ENCODE results near the gene ZRANB3. TPM values are rescaled to one million over a fixed set of nuclear protein-coding genes. Genes with fewer than 3 reads are reported as not detected.

ZRANB3 gene
- total and polyA plus RNA-seq, 2 of the 13 experiments (the other 11 are each of a cell fraction or from before 2014, with no cell fraction given): 5.8 to 25.2 TPM

DNA sequence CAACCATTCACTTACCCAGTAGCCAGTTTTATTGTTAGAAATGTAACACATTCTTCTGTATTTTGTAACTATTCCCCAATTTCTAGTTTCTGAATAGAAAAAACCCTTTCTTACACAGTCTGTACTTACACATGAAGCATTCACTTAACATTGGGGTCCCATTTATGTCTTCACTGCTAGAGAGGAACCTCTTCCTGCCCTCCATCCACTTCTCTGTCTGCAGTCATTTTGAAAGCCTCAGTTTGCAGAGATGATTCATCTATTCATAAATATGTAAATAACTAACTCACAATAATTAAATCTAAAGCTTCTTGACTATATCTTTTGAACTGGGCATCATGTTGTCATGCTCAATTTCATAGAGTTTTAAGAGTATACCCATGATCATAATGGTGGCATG, 55.9 kb downstream of the ZRANB3 start (continued):
- TF ChIP-seq, protein P1, sequence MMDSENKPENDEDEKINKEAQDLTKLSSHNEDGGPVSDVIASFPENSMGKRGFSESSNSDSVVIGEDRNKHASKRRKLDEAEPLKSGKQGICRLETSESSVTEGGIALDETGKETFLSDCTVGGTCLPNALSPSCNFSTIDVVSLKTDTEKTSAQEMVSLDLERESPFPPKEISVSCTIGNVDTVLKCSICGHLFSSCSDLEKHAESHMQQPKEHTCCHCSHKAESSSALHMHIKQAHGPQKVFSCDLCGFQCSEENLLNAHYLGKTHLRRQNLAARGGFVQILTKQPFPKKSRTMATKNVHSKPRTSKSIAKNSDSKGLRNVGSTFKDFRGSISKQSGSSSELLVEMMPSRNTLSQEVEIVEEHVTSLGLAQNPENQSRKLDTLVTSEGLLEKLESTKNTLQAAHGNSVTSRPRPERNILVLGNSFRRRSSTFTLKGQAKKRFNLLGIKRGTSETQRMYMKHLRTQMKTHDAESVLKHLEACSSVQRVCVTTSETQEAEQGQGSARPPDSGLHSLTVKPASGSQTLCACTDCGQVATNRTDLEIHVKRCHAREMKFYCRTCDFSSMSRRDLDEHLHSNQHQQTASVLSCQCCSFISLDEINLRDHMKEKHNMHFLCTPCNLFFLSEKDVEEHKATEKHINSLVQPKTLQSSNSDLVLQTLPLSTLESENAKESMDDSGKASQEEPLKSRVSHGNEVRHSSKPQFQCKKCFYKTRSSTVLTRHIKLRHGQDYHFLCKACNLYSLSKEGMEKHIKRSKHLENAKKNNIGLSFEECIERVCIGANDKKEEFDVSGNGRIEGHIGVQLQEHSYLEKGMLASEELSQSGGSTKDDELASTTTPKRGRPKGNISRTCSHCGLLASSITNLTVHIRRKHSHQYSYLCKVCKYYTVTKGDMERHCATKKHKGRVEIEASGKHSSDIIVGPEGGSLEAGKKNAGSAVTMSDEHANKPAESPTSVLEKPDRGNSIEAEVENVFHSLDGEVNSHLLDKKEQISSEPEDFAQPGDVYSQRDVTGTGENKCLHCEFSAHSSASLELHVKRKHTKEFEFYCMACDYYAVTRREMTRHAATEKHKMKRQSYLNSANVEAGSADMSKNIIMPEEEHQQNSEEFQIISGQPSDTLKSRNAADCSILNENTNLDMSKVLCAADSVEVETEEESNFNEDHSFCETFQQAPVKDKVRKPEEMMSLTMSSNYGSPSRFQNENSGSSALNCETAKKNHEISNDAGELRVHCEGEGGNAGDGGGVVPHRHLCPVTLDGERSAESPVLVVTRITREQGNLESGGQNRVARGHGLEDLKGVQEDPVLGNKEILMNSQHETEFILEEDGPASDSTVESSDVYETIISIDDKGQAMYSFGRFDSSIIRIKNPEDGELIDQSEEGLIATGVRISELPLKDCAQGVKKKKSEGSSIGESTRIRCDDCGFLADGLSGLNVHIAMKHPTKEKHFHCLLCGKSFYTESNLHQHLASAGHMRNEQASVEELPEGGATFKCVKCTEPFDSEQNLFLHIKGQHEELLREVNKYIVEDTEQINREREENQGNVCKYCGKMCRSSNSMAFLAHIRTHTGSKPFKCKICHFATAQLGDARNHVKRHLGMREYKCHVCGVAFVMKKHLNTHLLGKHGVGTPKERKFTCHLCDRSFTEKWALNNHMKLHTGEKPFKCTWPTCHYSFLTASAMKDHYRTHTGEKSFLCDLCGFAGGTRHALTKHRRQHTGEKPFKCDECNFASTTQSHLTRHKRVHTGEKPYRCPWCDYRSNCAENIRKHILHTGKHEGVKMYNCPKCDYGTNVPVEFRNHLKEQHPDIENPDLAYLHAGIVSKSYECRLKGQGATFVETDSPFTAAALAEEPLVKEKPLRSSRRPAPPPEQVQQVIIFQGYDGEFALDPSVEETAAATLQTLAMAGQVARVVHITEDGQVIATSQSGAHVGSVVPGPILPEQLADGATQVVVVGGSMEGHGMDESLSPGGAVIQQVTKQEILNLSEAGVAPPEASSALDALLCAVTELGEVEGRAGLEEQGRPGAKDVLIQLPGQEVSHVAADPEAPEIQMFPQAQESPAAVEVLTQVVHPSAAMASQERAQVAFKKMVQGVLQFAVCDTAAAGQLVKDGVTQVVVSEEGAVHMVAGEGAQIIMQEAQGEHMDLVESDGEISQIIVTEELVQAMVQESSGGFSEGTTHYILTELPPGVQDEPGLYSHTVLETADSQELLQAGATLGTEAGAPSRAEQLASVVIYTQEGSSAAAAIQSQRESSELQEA (CRISPR knock-in tag; IDR thresholded peaks at IDR 0.05; ENCODE audit: not compliant biosample characterization): no peak
- TF ChIP-seq PRPF4 (IDR thresholded peaks at IDR 0.05; ENCODE audit: low read depth, low read length, poor library complexity, severe bottlenecking) (no peak), CBFB (CRISPR knock-in tag; IDR thresholded peaks at IDR 0.05) (no peak), ZNF7 (CRISPR knock-in tag; IDR thresholded peaks at IDR 0.05) (no peak), RAD51 (IDR thresholded peaks at IDR 0.05; ENCODE audit: borderline replicate concordance) (no peak), CHD4 (IDR thresholded peaks at IDR 0.05; ENCODE audit: borderline replicate concordance, low read length) (no peak), ZNF207 (IDR thresholded peaks at IDR 0.05; ENCODE audit: borderline replicate concordance) (no peak), LCORL (IDR thresholded peaks at IDR 0.05) (no peak), LCORL (CRISPR knock-in tag; IDR thresholded peaks at IDR 0.05) (no peak)
- TF ChIP-seq, protein P2, sequence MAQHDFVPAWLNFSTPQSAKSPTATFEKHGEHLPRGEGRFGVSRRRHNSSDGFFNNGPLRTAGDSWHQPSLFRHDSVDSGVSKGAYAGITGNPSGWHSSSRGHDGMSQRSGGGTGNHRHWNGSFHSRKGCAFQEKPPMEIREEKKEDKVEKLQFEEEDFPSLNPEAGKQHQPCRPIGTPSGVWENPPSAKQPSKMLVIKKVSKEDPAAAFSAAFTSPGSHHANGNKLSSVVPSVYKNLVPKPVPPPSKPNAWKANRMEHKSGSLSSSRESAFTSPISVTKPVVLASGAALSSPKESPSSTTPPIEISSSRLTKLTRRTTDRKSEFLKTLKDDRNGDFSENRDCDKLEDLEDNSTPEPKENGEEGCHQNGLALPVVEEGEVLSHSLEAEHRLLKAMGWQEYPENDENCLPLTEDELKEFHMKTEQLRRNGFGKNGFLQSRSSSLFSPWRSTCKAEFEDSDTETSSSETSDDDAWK (CRISPR knock-in tag; IDR thresholded peaks at IDR 0.05): no peak

Data from HepG2 (cell line).